ENCODE data around the gene HOXB5. TPM values are rescaled to one million over a fixed set of nuclear protein-coding genes. Genes with fewer than 3 reads are reported as not detected.
A peak's percentile ranks its signal among the peaks of the same experiment; 100 is the strongest.

Gene HOXB5
- total RNA-seq, 8 experiments from 2014 or later = 1.0 to 51.9 (median 15.8) TPM

DNA sequence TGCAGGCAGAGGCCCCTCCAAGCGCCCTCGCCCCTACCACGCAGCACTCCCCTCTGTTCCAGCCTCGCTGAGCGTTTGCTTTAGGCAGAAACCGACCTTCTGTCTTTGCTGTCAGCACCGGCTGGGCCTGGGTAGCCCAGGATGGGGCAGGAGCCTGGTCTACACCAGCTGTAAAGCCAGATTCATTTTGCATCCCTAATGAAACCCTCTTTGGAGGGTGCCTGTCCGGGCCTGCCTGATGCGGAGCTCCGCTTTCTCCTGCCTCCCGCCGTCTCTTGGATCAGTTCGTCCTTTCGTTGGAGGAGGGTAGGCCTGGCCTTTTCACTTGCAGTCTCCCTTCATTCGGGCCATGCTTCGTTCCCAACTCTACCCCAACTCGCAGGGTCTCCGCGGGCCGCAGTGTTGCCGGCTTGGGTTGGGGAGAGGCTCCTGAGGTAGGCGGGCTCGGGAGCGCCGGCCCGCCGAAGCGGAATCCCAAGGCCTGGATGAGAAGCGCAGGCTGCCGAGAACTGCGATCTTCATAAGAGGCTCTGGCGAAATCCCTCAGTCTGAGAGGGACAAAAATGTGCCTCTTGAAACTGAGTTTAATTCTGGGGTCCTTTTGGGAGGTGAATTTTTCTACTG lies 26.4 kb upstream of the HOXB5 start:
- 5 to 85% (median 26%) methylated on average over 4 to 16 of the region's 32 CpGs; no CpG with 5 or more reads in 4 of the 10 experiments for WGBS, 10 experiments
- ATAC-seq (replicated peaks in 6 of 8) = peak in 5 of 8 experiments; percentile 11 to 24 (median 18)
- Histone ChIP-seq H3K4me3 (peak overlapping the region; percentile 26 to 89 (median 80)), H3K27ac (peak overlapping the region; percentile 12 to 96), H3K4me1 (replicated peaks in 1 of 2) (peaks cover 31 to 55% of the 10 kb centered on the region in 2 donors)
- in situ Hi-C loops (cut with MboI; ENCODE audit: low pct_unique_long_range_greater_than_20kb in 2 of 9, low sequenced_read_pairs in 9 of 9, unreplicated experiment in 9 of 9) = loop anchor here in 1 of 9 experiments (10.0 kb wide), 1 partner anchor 465 kb away; no protein-coding TSS in a partner anchor

DNA sequence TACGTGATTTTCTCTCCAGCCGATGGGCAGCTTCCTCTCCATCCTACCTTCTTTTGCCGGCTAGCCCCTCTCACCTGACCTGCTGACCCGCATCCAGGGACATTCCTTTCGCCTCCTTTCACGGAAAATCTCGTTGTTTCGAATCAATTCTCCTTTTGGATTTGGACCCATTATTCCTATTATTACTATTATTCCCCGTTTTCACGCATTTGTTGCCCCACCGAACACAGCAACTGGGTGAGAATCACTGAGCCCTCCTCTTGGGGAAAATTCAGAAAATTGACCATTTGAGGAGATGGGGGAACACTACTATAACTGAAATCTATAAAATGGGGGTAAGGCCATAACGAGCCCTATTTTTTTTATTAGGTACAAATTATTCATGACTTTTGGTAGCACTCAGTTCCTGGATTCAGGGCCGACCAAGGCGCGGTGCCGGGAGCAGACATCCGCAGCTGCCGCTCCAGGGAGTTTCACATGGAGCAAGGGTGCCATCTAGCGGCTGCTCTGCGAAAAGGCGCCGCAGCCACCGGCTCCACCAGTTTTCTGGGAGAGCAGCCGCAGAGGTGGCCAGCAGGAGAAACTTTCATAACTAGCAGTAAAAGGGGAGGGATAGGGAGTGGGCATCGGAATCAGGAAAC lies 24.8 kb upstream of the HOXB5 start:
- Histone ChIP-seq H3K4me1 (replicated peaks in 1 of 2) (peaks cover 31 to 55% of the 10 kb centered on the region in 2 donors), H3K27ac (peak overlapping the region in 1 of 2 donors; percentile 97), H3K4me3 (peak overlapping the region; percentile 26 to 89 (median 80))
- 3 to 31% (median 11%) methylated on average over 5 to 21 of the region's 25 CpGs; no CpG with 5 or more reads in 1 of the 10 experiments for whole genome bisulfite sequencing, 10 experiments
- in situ Hi-C loops (cut with MboI; ENCODE audit: low pct_unique_long_range_greater_than_20kb in 2 of 9, low sequenced_read_pairs in 9 of 9, unreplicated experiment in 9 of 9) = no loop called here
- peak; percentile 57 to 91 (median 60) for ATAC-seq (replicated peaks in 6 of 8)

DNA sequence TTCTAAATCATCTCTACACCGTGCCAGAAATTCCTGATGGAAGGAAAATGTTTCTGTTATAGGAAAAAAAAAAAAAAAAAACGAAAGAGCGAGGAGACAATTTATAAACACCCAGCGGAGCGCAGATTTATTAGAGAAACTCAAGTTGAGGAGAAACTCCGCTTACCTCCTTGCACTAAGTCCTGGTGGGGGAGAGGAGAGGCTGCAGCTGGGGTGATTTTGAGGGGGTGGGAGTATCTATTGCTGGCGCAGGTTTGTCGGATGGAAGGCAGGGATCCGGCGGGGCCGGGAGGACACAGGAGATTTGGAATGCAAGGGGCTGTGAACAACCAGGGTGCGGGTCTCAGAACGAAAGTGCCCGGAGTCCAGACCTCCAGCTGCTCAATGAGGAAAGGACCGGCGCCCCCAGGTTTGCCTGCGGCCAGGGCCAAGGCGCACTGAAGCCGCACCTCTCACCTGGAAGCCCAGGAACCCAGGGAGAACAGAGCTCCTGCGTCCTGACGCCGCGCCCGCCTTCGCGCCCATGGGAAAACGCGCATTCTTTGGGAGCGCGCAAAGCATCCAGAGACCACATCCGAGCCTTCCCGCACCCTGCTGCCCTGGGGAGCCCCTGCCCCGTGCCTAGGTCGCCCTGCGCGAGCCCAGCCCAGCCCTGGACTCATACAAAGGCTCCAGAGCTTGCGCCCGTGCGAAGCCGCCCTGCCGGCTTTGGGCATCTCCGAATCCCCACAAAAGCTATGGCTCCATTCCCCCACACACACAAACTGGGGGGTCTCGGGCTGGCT lies 24.1 kb upstream of the HOXB5 start:
- Histone ChIP-seq H3K27ac (peak overlapping the region; percentile 23 to 97), H3K4me3 (peak overlapping the region; percentile 23 to 89 (median 80)), H3K4me1 (replicated peaks in 1 of 2) (peaks cover 31 to 53% of the 10 kb centered on the region in 2 donors)
- WGBS, 10 experiments = 0 to 54% (median 6%) methylated on average over 1 to 8 of the region's 43 CpGs; no CpG with 5 or more reads in 1 of the 10 experiments
- ATAC-seq (replicated peaks in 6 of 8) = no peak
- in situ Hi-C loops (cut with MboI; ENCODE audit: low pct_unique_long_range_greater_than_20kb in 2 of 9, low sequenced_read_pairs in 9 of 9, unreplicated experiment in 9 of 9) = no loop called here

DNA sequence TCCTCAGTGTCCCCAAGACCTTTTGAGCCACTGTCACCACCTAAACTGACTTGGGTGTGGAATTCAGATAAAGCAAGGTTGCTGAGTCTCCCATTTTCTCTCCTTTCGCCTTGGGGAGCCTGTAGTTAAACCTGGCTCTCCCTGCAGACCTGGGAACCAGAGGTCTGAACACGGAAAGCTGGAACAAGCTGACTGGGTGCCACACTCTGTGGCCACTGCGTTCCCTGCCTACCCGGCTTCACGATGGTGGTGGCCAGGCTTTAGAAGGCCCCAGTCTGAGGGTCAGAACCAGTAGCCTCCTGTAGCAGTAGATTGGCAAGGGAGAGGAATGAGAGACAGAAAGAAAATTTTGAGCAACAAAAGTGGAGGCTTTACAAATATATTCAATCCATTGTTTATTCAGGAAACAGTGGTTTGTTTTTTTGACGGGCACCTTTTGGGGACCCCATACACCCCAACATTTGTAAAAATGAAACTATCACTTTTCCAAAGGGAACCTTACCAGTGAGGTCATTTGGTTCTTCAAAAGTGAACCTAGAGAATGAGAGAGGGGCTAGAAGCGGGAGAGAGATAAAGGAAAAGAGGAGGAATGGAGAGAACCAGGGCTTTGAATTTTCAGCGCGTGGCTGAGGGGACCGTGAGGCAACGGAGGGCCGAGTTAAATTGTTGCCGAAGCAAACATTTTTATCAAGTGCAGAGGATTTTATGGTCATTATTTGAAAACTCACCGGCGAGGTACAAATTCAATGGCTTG lies 23.3 kb upstream of the HOXB5 start:
- peak overlapping the region in 1 of 2 donors; percentile 97 for H3K27ac ChIP-seq
- peak overlapping the region; percentile 23 to 89 (median 80) for H3K4me3 ChIP-seq
- ATAC-seq (replicated peaks in 6 of 8) = no peak
- in situ Hi-C loops (cut with MboI; ENCODE audit: low pct_unique_long_range_greater_than_20kb in 2 of 9, low sequenced_read_pairs in 9 of 9, unreplicated experiment in 9 of 9) = no loop called here
- H3K4me1 ChIP-seq (replicated peaks in 1 of 2) = peaks cover 31 to 45% of the 10 kb centered on the region in 2 donors
- WGBS, 10 experiments = 0 to 84% (median 17%) methylated on average over 1 to 13 of the region's 15 CpGs; no CpG with 5 or more reads in 1 of the 10 experiments

DNA sequence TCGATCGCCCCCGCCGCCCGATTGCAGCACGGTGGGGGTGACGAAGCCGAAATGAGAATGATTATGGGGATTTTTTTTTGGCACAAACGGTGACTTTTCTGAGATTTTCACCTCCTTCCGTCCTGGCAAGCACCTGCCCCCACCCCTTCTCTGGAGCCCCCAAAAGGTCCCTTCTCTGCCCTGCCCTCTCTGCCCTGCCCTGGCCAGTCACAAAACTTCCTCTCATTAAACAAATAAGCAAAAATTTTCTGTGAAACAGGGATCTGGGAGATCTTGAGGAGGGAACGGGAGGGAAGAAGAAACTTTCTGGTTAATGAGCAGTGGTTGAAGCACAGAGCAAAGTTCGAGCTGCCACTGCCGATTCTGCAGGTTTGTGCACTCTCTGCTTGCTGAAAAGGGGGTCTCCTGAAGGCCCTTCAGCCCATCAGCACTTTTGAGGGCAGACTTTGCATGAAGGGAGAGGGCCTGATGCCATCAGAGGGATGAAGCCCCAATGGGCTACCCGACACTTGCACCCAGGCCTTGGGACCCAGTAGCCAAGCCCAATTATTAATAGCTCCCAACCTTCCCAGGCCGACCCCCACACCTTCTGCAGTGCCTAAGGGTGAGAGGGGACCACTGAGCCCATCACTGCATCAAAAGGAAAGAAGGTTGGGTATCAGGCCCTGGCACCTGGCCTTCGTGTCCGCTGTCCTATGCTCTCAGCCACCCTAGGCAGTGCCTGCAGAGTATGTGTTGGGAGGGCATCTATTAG lies 22.6 kb upstream of the HOXB5 start:
- Histone ChIP-seq H3K4me1 (replicated peaks in 1 of 2) (peaks cover 31 to 38% of the 10 kb centered on the region in 2 donors), H3K4me3 (peak overlapping the region; percentile 59 to 89 (median 80)), H3K27ac (peak overlapping the region in 1 of 2 donors; percentile 97)
- WGBS, 10 experiments = 0 to 65% (median 22%) methylated on average over 1 to 12 of the region's 17 CpGs; no CpG with 5 or more reads in 3 of the 10 experiments
- in situ Hi-C loops (cut with MboI; ENCODE audit: low pct_unique_long_range_greater_than_20kb in 2 of 9, low sequenced_read_pairs in 9 of 9, unreplicated experiment in 9 of 9) = no loop called here
- no peak for ATAC-seq (replicated peaks in 6 of 8)

DNA sequence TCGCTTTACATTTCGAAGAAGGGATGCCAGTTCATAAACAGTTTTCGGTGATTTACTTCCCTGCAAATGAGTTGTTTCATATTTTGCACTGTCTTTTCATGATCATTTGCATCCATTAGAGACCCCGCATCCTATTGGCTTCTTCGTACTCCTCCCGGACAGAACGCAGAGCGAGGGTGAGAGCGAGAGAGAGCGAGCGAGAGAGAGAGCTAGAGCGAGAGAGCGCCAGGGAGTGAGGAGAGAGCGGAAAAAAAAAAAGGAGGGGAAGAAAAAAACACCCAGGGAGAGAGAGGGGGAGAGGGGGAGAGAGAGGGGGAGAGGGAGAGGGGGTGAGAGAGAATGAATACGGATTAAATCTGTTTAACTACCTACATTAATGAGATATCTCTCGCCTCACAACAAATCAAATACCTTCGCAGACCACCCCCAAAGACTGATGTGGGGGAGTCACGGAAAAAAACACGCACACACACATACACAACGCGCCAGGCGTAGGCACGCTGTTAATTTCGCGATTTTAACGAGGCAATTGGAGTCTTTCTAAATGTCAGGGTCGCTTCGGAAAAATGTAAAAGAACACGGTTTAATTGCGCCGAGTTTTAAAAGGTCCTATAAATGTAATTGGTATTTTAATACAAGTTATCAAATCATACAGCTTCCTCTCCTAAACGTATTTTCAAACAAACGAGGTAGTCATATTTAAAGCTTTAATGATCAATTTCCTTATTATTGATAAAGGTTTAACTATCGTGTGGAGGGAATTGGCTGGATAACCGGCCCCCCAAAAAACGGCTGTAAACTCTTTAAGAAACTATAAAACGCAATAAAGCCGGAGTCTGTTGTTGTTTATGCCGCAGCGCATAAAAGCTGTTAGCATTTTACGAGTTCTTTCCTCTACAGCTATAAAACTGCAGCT lies 21.7 kb upstream of the HOXB5 start, which contains the start of gene HOXB8:
Gene HOXB8, minus strand, starts transcription at position 246 of the 916 bp plus-strand sequence. CDS start 588 bp downstream, outside the sequence.
- ATAC-seq (replicated peaks in 6 of 8) = peak in 5 of 8 experiments; percentile 1 to 24 (median 5)
- WGBS, 10 experiments = 5 to 67% (median 15%) methylated on average over 2 to 32 of the region's 41 CpGs
- in situ Hi-C loops (cut with MboI; ENCODE audit: low pct_unique_long_range_greater_than_20kb in 2 of 9, low sequenced_read_pairs in 9 of 9, unreplicated experiment in 9 of 9) = no loop called here
- Histone ChIP-seq H3K27ac (peak within 1 kb of the TSS; percentile 92 to 97), H3K4me3 (peak within 1 kb of the TSS; percentile 59 to 89 (median 80)), H3K4me1 (replicated peaks in 1 of 2) (peaks cover 25 to 29% of the 10 kb centered on the region in 2 donors)

DNA sequence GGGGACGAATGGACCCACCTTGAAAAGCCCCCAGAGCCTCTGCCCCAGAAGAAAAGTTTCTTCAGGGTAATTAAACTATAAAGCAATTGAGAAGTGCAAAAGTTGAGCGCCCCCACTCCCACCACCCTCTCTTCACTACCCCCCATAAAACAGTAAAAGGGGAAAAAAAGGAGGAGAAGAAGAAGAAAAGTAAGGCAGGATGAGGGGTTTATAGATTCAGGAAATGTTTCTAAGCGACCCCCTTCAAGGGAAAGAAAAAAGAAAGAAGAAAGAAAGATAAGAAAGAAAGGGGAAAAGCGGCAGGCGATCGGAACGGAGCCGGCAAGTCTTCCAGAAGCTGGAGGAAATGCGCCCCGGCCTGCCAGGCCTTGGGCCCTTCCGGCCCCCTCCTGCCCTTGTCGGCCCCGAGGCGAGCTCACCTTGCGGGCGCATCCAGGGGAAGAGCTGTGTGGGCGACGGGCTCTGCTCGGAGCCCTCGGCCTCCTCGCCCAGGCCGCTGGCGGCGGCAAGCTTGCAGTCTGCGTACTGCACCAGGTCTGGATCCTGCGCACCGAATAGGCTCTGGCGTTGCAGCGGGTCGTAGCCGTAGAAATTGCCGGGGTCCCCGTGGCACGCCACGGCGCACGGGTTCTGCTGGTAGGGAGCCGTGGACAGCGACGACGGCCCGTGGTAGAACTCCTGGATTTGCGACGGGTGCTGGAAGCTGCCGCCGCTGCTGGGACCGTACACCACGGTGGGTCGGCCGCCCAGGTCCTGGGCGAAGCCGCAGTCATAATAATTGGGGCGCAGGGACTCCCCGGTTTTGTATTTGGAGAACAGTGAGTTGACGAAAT lies 20.5 kb upstream of the HOXB5 start:
- peak in 1 of 8 experiments; percentile 1 for ATAC-seq (replicated peaks in 6 of 8)
- 0 to 48% (median 0%) methylated on average over 1 to 14 of the region's 55 CpGs; no CpG with 5 or more reads in 1 of the 10 experiments for WGBS, 10 experiments
- in situ Hi-C loops (cut with MboI; ENCODE audit: low pct_unique_long_range_greater_than_20kb in 2 of 9, low sequenced_read_pairs in 9 of 9, unreplicated experiment in 9 of 9) = no loop called here
- peaks cover 22 to 28% of the 10 kb centered on the region in 2 donors for H3K4me1 ChIP-seq (replicated peaks in 1 of 2)
- peak overlapping the region; percentile 59 to 89 (median 80) for H3K4me3 ChIP-seq
- H3K27ac ChIP-seq = peak overlapping the region; percentile 92 to 97

DNA sequence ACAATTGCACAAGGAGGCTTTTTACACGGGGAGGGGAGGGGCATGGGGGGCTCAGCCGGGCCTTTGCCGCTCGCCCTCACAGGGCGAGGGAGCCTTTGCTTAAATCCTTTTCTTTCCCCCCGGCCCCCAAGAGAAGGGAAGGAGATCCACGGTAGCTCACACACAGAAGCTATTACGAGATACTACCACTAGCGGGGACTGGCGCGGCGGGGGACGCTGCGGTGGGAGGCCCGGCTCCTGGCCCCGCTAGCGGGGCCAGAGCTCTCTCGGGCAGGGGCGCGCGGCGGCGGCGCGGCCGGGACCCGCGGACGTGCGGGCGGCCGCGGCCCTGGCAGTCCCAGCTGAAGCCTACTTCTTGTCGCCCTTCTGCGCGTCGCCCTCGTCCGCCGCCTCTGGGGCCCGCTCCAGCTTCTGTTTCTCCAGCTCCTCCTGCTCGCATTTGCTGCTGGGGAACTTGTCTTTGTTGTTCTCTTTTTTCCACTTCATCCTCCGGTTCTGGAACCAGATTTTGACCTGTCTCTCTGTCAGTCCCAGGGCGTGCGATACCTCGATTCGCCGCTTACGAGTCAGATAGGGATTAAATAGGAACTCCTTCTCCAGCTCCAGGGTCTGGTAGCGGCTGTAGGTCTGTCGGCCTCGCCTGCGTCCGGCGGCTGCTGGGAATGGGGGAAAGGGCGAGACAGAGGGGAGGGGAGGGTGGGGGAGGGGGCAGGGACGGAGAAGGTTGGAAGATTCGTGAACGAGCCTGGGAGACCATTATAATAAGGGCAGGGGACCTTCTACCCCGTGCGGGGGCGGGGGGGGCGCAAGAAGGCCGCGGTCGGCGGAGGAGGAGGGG lies 19.5 kb upstream of the HOXB5 start:
- Histone ChIP-seq H3K27ac (peak overlapping the region; percentile 92 to 97), H3K4me1 (replicated peaks in 1 of 2) (peaks cover 27 to 34% of the 10 kb centered on the region in 2 donors), H3K4me3 (peak overlapping the region; percentile 59 to 89 (median 80))
- peak in 6 of 8 experiments; percentile 1 to 48 (median 18) for ATAC-seq (replicated peaks in 6 of 8)
- in situ Hi-C loops (cut with MboI; ENCODE audit: low pct_unique_long_range_greater_than_20kb in 2 of 9, low sequenced_read_pairs in 9 of 9, unreplicated experiment in 9 of 9) = no loop called here
- WGBS, 10 experiments = 0 to 10% (median 0%) methylated on average over 3 to 16 of the region's 67 CpGs; no CpG with 5 or more reads in 3 of the 10 experiments

DNA sequence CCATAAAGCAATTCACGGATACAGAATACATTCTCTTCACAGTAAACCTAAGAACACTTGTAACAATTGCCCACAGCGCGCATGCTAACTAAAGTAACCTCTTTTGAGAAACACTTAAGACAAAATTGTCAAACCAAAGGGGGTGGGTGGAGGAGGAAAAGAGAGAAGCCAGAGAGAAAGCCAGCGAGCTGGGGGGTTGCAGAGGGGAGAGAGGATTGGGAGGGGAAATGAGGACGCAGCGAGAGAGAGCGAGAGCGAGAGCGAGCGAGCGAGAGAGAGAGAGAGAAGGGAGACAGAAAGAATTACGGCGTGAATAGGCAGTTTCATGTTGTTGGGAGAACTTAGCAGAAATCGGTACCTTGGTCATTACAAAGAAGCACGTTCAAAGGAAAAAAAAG lies 18.9 kb upstream of the HOXB5 start:
- H3K4me1 ChIP-seq (replicated peaks in 1 of 2) = peaks cover 21 to 38% of the 10 kb centered on the region in 2 donors
- H3K4me3 ChIP-seq = peak overlapping the region; percentile 59 to 89 (median 80)
- H3K27ac ChIP-seq = peak overlapping the region; percentile 92 to 97
- in situ Hi-C loops (cut with MboI; ENCODE audit: low pct_unique_long_range_greater_than_20kb in 2 of 9, low sequenced_read_pairs in 9 of 9, unreplicated experiment in 9 of 9) = no loop called here
- WGBS, 10 experiments = 0 to 17% (median 0%) methylated on average over 1 to 5 of the region's 15 CpGs; no CpG with 5 or more reads in 5 of the 10 experiments
- peak in 1 of 8 experiments; percentile 2 for ATAC-seq (replicated peaks in 6 of 8)
